GM18867 (cell line): ENCODE data around the gene HABP2.

Source experiments
- ATAC-seq: cut with Tn5 transposase; IDR thresholded peaks from one replicate; pipeline ENCODE4 v1.9.1; 2021; ENCODE audit warnings: mild to moderate bottlenecking, moderate library complexity; ENCODE audit not compliant: unreplicated experiment

Gene HABP2

GRCh38 chr10:113555751-113556150 lies 2.9 kb downstream of the HABP2 start:
- no peak for ATAC-seq

- no peak for ATAC-seq
Measured at GRCh38 chr10:113557424-113557862, 4.6 kb downstream of the HABP2 start.

- ATAC-seq, result no peak
Measured at GRCh38 chr10:113557903-113558321, 5.1 kb downstream of the HABP2 start.

DNA sequence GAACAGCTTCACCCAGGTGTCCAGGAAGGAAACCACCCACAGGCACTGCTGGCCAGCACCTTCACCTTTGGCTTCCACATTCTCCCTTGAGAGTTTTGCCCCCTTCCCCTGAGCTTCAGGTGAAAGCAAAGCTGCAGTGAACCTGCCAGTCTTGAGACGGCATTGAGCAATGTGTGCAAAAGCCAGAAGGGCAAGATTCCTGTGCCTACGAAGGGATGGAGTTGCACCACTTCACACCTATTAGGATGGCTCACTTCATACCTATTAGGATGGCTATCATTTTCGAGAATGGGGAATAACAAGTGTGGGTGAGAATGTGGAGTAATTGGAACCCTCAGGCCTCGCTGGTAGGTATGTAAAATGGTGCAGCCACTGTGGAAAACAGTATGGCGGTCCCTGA lies 7.2 kb downstream of the HABP2 start:
- no peak for ATAC-seq

DNA sequence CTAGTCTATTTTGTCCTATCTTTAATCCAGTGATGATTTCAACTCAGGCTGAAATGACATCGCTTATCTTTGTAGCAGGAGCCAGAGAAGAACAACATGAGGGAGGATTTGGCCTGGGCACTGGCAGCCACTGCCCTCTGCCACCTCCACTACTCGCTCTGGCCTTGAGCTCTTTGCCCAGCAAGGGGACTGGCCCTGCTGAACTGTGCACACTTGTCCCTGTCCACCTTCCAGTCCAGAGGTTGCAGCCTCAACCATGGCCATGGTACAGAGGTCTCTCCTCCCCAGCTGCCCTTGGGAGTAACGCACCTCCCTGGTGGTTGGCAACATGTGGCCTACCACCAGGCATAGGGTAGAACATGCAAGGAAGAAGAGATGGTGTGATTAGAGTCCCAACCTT lies 8.4 kb downstream of the HABP2 start:
- no peak for ATAC-seq

- ATAC-seq, result no peak
Measured at GRCh38 chr10:113562069-113562468, 9.2 kb downstream of the HABP2 start.

DNA sequence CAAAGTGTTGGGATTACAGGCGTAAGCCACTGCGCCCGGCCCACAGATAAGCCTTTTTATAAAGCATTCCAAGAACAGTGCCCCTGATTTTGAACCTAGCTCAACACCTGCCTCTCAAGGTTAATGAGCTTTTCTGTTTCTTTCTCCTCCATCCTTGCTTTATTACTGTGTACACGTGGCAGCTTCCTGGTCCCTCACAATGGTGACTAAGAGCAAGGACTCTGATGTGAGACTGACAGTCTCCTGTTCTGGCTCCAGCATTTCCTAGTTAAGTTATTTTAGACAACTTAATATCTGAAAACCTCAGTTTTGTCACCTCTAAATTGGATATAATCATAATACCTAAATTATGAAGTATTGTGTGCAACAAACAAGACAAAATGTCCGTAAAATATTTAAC lies 9.9 kb downstream of the HABP2 start:
- no peak for ATAC-seq

DNA sequence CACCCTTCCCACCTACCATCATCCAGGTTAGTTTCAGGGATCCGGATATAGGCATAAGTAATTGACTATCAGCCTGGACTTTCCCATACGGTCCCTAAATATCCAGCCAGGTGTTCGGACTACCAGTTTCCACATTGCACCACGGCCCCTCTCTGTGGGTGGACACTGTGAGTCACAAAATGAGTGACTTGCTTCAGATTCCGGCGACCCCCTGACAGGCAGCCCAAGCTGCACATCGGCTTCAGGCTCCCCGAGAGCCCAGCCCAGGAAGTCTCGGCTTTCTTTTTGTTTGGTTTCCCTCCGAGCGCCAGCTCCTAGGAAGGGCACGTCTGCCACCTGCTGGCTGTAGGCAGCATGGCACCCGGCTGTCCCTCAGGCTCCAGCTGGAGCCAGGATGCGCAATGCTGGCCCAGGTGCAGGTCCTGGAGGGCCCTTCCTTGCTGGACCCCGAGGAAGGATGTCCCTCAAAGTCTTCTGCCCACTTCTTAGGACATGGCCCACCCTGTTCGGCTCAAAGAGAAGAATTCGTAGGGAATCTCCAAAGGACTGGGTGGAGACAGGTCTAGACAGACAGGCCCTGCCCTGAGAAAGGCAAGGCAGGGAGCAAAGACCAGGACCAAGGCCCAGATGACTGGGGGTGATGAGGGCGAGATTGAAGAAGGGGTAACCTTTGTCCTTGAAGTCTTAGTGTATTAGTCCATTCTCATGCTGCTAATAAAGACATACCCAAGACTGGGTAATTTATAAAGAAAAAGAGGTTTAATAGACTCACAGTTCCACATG lies 10.6 kb downstream of the HABP2 start:
- ATAC-seq, result peak; percentile 99

GRCh38 chr10:113565364-113565763 lies 12.5 kb downstream of the HABP2 start:
- ATAC-seq, result no peak

DNA sequence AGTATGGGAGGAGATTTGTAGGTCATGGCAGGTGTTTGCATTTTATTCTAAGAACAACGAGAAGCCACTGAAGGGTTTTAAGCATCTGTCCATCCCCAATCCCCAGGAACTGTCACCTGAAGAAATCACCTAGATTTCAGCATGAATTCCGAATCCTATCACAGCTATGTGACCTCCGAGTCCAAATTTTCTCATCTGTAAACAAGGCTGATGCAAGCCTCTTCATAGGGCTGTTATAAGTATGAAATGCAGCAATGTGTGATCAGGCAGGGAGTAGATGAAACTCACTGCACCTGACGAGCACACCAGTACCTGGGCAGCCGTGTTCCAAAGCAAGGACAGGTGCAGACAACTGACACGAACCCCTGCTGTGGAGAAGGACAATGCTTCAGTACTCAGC lies 14.0 kb downstream of the HABP2 start:
- ATAC-seq, result no peak

- ATAC-seq, result no peak
Measured at GRCh38 chr10:113569576-113569975, 16.7 kb downstream of the HABP2 start.

DNA sequence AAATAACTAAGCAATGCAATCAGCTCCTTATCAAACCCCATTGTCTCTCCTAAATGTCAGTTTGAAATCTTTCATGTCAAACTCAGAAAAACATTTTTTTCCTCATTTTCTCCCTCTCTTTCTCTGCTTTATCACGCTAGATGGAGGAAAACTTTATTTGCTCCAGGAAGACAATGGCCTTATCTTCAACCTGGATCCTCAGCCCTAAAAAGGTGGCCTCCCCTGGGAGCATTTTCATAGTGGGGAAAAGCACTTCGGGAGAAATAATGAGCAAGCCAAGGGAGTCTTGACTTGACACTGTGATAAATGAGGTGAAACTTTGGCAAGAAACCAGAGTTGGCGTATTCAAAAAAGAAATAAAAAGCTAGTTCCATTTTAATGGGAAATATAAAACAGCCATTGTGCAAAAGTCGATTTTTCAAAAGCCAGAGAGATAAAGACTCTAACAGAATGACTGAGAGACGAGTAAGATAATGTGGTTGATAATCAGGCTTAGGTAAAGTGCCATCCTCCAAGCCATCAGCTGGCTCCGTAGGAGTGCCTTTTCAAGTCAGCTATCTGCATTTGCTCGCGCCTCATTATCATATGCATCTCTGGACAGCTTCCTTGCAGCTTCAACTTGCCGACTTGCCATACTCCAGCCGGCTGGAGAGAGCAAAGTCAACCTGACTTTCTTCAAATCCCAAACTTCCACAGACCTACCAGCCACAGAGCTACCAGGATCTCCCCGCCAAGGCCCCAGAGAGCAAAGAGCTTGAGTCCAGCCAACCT lies 19.9 kb downstream of the HABP2 start:
- ATAC-seq, result no peak

DNA sequence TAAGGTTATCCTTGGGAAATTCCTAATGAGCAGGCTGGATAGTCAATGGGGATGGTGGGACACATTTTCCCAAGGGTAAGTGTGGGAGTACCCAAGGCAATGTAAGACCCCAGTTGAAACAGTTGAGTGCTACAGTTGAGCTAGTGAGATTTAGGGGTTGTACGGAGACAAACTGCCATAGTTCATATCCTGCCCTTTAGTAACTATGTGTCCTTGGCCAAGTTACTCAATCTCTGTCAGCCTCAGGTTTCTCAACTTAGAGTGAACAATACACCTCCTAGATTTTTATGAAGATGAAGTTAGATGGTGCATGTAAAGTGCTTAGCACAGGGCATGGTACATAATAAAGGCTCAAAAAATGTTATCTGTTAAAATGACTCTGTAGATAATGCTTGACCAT lies 20.5 kb downstream of the HABP2 start:
- no peak for ATAC-seq

GRCh38 chr10:113576852-113577251 lies 24.0 kb downstream of the HABP2 start:
- no peak for ATAC-seq

GRCh38 chr10:113578773-113579172 lies 25.9 kb downstream of the HABP2 start:
- no peak for ATAC-seq

DNA sequence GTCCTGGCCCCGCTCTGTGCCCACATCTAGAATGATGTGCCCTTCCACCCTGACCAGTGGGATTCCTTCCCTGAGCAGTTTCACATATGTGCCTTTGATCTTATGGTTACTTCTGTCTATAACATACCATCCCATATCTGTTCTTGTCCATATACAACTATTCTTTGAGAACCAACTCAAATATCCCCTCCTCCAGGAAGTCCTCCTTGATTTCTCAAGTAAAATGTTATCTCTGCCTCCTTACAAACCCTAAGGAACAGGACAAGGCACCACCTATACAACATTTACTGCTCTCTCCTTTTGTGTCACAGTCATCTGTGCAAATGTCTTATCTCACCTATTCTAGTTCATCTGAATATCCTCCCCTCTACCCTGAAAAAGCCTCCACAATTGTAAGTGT lies 28.2 kb downstream of the HABP2 start:
- no peak for ATAC-seq

DNA sequence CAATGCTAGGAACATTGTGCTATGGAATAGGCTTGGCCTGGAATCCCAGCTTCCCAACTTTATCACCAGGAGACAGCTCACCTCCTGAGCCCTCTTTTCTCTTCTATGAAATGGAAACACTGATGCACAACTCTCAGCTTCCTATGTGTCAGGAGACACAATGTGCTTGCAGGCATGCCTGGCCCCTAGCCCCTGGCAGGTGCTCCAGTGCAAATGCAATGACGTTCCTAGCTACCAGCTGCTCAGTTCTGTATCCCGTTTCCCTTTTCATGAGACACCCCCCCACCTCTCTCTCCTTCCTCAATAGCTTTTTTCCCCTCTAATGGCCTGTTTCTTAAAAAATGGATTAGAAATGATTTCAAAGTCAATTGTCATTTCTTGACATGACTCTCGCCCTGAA lies 30.7 kb downstream of the HABP2 start:
- ATAC-seq, result no peak

DNA sequence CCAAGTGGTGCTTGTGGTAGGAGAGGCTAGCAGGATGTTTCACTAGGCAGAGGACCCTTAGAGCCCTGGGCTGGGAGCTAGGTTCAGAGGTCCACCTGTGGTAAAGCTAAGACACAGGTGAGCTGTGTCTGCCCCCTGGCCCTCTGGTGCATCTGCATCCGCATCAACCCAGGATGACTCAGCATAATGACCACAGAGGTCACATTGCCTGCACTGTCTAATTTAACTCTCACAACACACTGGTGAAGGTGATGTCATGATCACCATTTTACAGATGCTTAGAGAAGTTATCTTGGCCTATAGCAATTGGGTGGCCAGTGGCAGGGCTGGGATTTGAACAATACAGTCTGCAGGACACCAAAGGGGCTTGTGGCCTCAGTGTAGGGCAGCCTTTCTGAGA lies 33.1 kb downstream of the HABP2 start:
- peak; percentile 75 for ATAC-seq

DNA sequence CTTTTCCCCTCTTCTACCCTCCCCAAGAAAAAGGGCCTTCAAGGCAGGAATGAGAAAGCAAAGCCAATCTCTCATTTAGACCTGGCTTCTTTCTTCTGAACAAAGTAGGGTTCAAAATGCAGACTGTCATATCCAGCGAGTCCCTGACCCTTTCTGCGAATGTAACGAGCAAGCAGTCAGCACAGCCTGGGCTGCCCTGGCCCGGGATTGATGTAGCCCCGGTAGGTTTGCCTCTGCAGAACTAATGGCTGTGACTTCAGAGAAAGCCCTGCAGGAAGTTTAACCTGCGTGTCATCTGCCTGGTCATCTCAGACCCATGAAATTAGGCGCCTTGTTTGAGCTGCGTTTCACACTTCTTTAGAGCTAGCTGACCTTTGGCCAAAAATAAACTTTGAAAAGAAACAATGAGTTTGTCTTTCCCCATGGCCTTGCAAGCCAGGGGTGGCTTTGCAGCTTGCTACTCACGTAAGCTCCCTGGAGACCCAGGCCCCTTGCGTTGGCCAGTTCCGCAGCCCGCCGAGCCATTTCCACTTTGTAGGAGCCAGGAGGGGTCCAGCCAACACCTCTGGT lies 36.4 kb downstream of the HABP2 start:
- no peak for ATAC-seq

GRCh38 chr10:113590581-113590980 lies 37.7 kb downstream of the HABP2 start:
- ATAC-seq, result no peak

DNA sequence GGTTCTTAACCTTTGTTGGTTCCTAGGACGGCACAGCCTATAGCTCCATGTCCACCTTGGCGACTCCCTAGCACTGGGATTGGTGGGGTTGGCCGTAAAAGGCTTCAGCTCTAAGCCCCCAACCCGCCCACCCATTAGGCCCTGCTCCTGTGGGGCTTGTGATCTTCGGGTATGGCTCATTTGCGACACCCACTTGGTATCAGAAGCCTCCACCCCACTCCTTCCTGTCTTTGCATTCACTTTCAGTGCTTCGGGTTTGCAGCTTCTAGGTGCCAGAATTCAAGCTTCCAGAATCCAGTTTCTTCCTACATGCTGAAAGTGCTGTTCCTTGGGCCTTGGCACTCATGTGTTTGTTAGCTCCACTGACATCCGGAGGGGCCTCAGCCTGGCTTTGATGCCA lies 39.5 kb downstream of the HABP2 start:
- no peak for ATAC-seq

- ATAC-seq, result no peak
Measured at GRCh38 chr10:113594652-113595051, 41.8 kb downstream of the HABP2 start.
